HepG2 (cell line): ENCODE measurements around the gene CABP2. TPM values are rescaled to one million over a fixed set of nuclear protein-coding genes. Genes with fewer than 3 reads are reported as not detected.

ENCODE experiments used
- ATAC-seq: fragments of 200-7000 bp; cut with Tn5 transposase; 3 replicates; pipeline ENCODE4 v1.9.1; 2020; ENCODE audit warnings: mild to moderate bottlenecking, moderate library complexity
- BruUV-seq: library from RNA; stranded (reverse); fragments of 400-500 nt; replicated peaks from 2 replicates; lab custom pipeline; 2021; lab: Mats Ljungman, UMichigan
- CTCF ChIA-PET: fragments of 300-600 bp; formaldehyde crosslinking; extraction: SDS; loops from one replicate; lab custom pipeline; 2021; ENCODE audit warnings: low total read pairs, inconsistent platforms, low intra/inter-chr PET ratio; lab: Yijun Ruan, JAX
- POLR2A ChIA-PET: fragments of 350-600 bp; sonication (Branson Sonifier 250); formaldehyde crosslinking; loops from one replicate; lab custom pipeline; 2020; ENCODE audit warnings: antibody characterized with exemption, inconsistent platforms; lab: Yijun Ruan, JAX
- DNase-seq: peaks from one replicate; pipeline ENCODE4 v3.0.0-alpha.2; 2015; ENCODE audit warnings: low spot score
- FAIRE-seq: peaks from 3 replicates; lab custom pipeline; 2011; peaks lifted over from hg19 to GRCh38; lab: Jason Lieb, UNC
- H2AFZ ChIP-seq: one replicate; pipeline ENCODE4 v1.6.1; 2011; ENCODE audit warnings: low read length, inconsistent platforms
- H3K27ac ChIP-seq: fragments of 300-600 bp; 3 replicates; pipeline ENCODE4 v1.8.0; 2011; ENCODE audit warnings: mixed run types, mild to moderate bottlenecking, mixed read lengths, low read length, inconsistent platforms; ENCODE audit not compliant: insufficient read depth; ENCODE audit errors: extremely low read length
- H3K27me3 ChIP-seq, 2 experiments: fragments of 200-600 bp in 1 of 2; 2 replicates in 1 of 2; 3 replicates in 1 of 2; pipeline versions ENCODE4 v1.6.0 to v1.8.0; 2011; ENCODE audit warnings: low read length in 2 of 2, mild to moderate bottlenecking in 2 of 2, moderate library complexity in 2 of 2, inconsistent platforms in 1 of 2; ENCODE audit not compliant: insufficient read depth in 2 of 2, control insufficient read depth in 1 of 2
- H3K36me3 ChIP-seq, 2 experiments: fragments of 200-600 bp in 1 of 2; replicated peaks in 1 of 2; 2 replicates in 1 of 2; 3 replicates in 1 of 2; pipeline versions ENCODE4 v1.5.1 to v1.8.0; 2011; ENCODE audit warnings: low read length in 2 of 2, inconsistent platforms in 1 of 2; ENCODE audit not compliant: insufficient read depth in 2 of 2, control insufficient read depth in 1 of 2
- H3K4me1 ChIP-seq: 2 replicates; pipeline ENCODE4 v1.5.1; 2012; ENCODE audit warnings: low read length, inconsistent platforms; ENCODE audit not compliant: insufficient read depth
- H3K4me2 ChIP-seq: 2 replicates; pipeline ENCODE4 v1.6.0; 2011; ENCODE audit warnings: low read depth, low read length, inconsistent platforms
- H3K4me3 ChIP-seq, 3 experiments: fragments of 200-600 bp in 1 of 3; sonication (generic), shearing (Covaris generic) in 1 of 3; replicated peaks in 1 of 3; 2 replicates each; pipeline ENCODE4 v1.5.1; 2011 to 2016; ENCODE audit warnings: low read length in 3 of 3, inconsistent platforms in 2 of 3, low read depth in 2 of 3, mild to moderate bottlenecking in 2 of 3, control low read depth in 1 of 3, mixed read lengths in 1 of 3; ENCODE audit not compliant: insufficient read depth in 1 of 3
- H3K79me2 ChIP-seq: one replicate; pipeline ENCODE4 v1.6.1; 2011; ENCODE audit warnings: low read length, inconsistent platforms; ENCODE audit not compliant: insufficient read depth
- H3K9ac ChIP-seq: 2 replicates; pipeline ENCODE4 v1.6.0; 2011; ENCODE audit warnings: mild to moderate bottlenecking, low read depth, low read length, inconsistent platforms; ENCODE audit not compliant: insufficient read depth
- H3K9me3 ChIP-seq: 2 replicates; pipeline ENCODE4 v1.5.1; 2012; ENCODE audit warnings: mild to moderate bottlenecking, low read length
- H4K20me1 ChIP-seq: 2 replicates; pipeline ENCODE4 v1.6.0; 2011; ENCODE audit warnings: inconsistent platforms, mild to moderate bottlenecking, low read length, moderate library complexity; ENCODE audit not compliant: insufficient read depth
- BRCA1 ChIP-seq: sonication (generic); formaldehyde crosslinking; IDR thresholded peaks from 2 replicates; pipeline ENCODE4 v1.4.0; 2020; ENCODE audit warnings: missing genetic modification reagents
- HNRNPL ChIP-seq: fragments of 200-400 bp; formaldehyde crosslinking; IDR thresholded peaks from 2 replicates; pipeline ENCODE4 v1.6.1; 2017; ENCODE audit warnings: mild to moderate bottlenecking, low read depth, low read length
- HNRNPUL1 ChIP-seq: fragments of 200-400 bp; formaldehyde crosslinking; IDR thresholded peaks from 2 replicates; pipeline ENCODE4 v1.6.1; 2017; ENCODE audit warnings: low read depth, mild to moderate bottlenecking, low read length, moderate library complexity
- HOXA5 ChIP-seq: sonication (generic); formaldehyde crosslinking; IDR thresholded peaks from 2 replicates; pipeline ENCODE4 v1.4.0; 2020; ENCODE audit warnings: missing genetic modification reagents
- MXD4 ChIP-seq: IDR thresholded peaks from 2 replicates; pipeline ENCODE4 v1.6.1; 2016; ENCODE audit warnings: mild to moderate bottlenecking, missing biosample characterization, missing genetic modification reagents
- MZF1 ChIP-seq: sonication (generic); formaldehyde crosslinking; IDR thresholded peaks from 2 replicates; pipeline ENCODE4 v1.8.1; 2023; ENCODE audit warnings: mild to moderate bottlenecking, missing genetic modification reagents, borderline replicate concordance
- NCOR1 ChIP-seq: fragments of 200-600 bp; sonication (generic); IDR thresholded peaks from 2 replicates; pipeline ENCODE4 v1.7.0; 2017; ENCODE audit warnings: antibody characterized with exemption, low read length, borderline replicate concordance
- NFATC3 ChIP-seq: sonication (generic); formaldehyde crosslinking; IDR thresholded peaks from 2 replicates; pipeline ENCODE4 v1.5.1; 2020; ENCODE audit warnings: mild to moderate bottlenecking, missing genetic modification reagents
- PTBP1 ChIP-seq: fragments of 200-400 bp; formaldehyde crosslinking; IDR thresholded peaks from 2 replicates; pipeline ENCODE4 v1.6.1; 2018; ENCODE audit warnings: low read length, low read depth; ENCODE audit not compliant: poor library complexity, severe bottlenecking
- RXRA ChIP-seq: sonication (generic); formaldehyde crosslinking; IDR thresholded peaks from 2 replicates; pipeline ENCODE4 v1.5.1; 2020; ENCODE audit warnings: missing genetic modification reagents
- SP1 ChIP-seq, 2 experiments: fragments of 450-650 bp in 1 of 2; sonication (generic) in 1 of 2; formaldehyde crosslinking in 1 of 2; IDR thresholded peaks; 2 replicates each; pipeline versions ENCODE4 v1.4.0 to v1.6.1; 2016 to 2020; ENCODE audit warnings: missing genetic modification reagents in 1 of 2
- ZFP37 ChIP-seq: sonication (generic); formaldehyde crosslinking; IDR thresholded peaks from 2 replicates; pipeline ENCODE4 v1.4.0; 2020; ENCODE audit warnings: missing genetic modification reagents, borderline replicate concordance
- ZNF17 ChIP-seq: sonication (generic); formaldehyde crosslinking; IDR thresholded peaks from 2 replicates; pipeline ENCODE4 v1.5.0; 2020; ENCODE audit warnings: mild to moderate bottlenecking, missing genetic modification reagents
- ZNF383 ChIP-seq: sonication (generic); formaldehyde crosslinking; IDR thresholded peaks from 2 replicates; pipeline ENCODE4 v1.4.0; 2020; ENCODE audit warnings: missing genetic modification reagents, mild to moderate bottlenecking, borderline replicate concordance
- ZNF644 ChIP-seq: IDR thresholded peaks from 2 replicates; pipeline ENCODE4 v1.6.1; 2016; ENCODE audit warnings: low read depth
- WGBS: methylation state at CpG from one replicate; pipeline ENCODE4 v1.1.6; 2017; ENCODE audit warnings: low lambda C conversion rate; 5-methylcytosine and 5-hydroxymethylcytosine counted together
- in situ Hi-C: cut with HindIII; loops from 2 replicates; pipeline ENCODE4 v1.10.0; 2017; ENCODE audit warnings: low pct_unique_long_range_greater_than_20kb; ENCODE audit not compliant: extremely low pct_ligation_motif_present
- intact Hi-C: fragments of 100-400 bp; cut with micrococcal nuclease; formaldehyde crosslinking; loops from one replicate; pipeline ENCODE4 v1.10.0; 2022; ENCODE audit not compliant: unreplicated experiment
- polyA plus RNA-seq, 8 experiments: library from polyadenylated mRNA; depleted of rRNA in 3 of 8; stranded (reverse) in 7 of 8; unstranded in 1 of 8; fragments of >200 nt; fragmentation: Illumina TruSeq in 4 of 8; extraction: Trizol in 4 of 8; gene quantifications; 2 replicates each; pipeline versions ENCODE4 v1.2.1 to v1.2.3, GENCODE V29; 2011 to 2016; ENCODE audit warnings: low read depth in 4 of 8, missing spikeins in 1 of 8, mixed read lengths in 1 of 8; ENCODE audit not compliant: insufficient read depth in 1 of 8
- total RNA-seq, 5 experiments: library from RNA; depleted of rRNA; stranded (reverse); fragments of >200 nt; fragmentation: Illumina TruSeq; extraction: Trizol; gene quantifications; 2 replicates each; pipeline ENCODE4 v1.2.3, GENCODE V29; 2016; ENCODE audit warnings: low read depth in 1 of 5
- TF ChIP-seq, protein P1 (sequence below): sonication (generic); formaldehyde crosslinking; IDR thresholded peaks from 2 replicates; pipeline ENCODE4 v1.4.0; 2020; ENCODE audit warnings: missing genetic modification reagents, borderline replicate concordance
- TF ChIP-seq, protein P2 (sequence below): sonication (generic); formaldehyde crosslinking; IDR thresholded peaks from 2 replicates; pipeline ENCODE4 v1.4.0; 2020; ENCODE audit warnings: mild to moderate bottlenecking, missing genetic modification reagents
- TF ChIP-seq, protein P3 (sequence below): sonication (generic); formaldehyde crosslinking; IDR thresholded peaks from 2 replicates; pipeline ENCODE4 v1.4.0; 2020; ENCODE audit warnings: missing genetic modification reagents

The CABP2 gene
- total and polyA plus RNA-seq, 2 of the 13 experiments (the other 11 are each of a cell fraction or from before 2014, with no cell fraction given), result not detected

DNA sequence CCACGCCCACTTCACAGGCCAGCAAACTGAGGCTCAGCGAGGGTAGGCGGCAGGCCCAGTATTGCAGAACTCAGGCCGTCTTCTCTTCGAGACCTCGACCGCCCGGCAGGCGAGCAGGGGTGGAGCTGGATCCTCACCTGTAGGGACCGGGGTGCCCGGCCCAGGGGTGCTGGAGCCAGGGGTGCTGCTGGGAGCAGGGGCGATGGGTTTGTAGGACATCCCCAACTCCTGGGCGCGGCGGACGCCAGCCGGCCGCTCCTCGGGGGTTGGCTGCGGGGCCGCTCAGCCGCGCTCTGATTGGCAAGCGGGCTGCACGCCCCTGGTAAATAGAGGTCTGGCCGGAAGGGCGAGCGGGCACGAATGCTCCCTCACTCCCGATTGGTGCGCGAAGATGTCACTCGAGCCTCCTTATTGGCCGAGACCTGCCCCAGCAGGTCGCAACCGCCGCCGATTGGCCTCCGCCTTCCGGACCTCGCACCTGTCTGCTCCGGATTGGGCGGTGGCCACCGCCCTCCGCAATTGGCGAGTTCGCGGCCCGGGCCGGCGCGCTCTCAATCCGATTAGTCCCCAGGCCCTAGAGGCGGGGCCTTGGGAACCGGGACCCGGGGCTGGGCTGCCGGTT lies 15.3 kb downstream of the CABP2 start, which contains the start of gene CDK2AP2 (continued):
- TF ChIP-seq BRCA1 (CRISPR knock-in tag) (peak; percentile 15; the same call in 1 of the 2 replicates), SP1 (IDR thresholded peaks at IDR 0.05) (no peak; the same call in 1 of the 2 replicates), SP1 (CRISPR knock-in tag; IDR thresholded peaks at IDR 0.05) (peak; percentile 58)
- TF ChIP-seq, protein P1, sequence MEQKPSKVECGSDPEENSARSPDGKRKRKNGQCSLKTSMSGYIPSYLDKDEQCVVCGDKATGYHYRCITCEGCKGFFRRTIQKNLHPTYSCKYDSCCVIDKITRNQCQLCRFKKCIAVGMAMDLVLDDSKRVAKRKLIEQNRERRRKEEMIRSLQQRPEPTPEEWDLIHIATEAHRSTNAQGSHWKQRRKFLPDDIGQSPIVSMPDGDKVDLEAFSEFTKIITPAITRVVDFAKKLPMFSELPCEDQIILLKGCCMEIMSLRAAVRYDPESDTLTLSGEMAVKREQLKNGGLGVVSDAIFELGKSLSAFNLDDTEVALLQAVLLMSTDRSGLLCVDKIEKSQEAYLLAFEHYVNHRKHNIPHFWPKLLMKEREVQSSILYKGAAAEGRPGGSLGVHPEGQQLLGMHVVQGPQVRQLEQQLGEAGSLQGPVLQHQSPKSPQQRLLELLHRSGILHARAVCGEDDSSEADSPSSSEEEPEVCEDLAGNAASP, result 0 out of 2 replicates have a peak, but pooled peaks have one; percentile 8

DNA sequence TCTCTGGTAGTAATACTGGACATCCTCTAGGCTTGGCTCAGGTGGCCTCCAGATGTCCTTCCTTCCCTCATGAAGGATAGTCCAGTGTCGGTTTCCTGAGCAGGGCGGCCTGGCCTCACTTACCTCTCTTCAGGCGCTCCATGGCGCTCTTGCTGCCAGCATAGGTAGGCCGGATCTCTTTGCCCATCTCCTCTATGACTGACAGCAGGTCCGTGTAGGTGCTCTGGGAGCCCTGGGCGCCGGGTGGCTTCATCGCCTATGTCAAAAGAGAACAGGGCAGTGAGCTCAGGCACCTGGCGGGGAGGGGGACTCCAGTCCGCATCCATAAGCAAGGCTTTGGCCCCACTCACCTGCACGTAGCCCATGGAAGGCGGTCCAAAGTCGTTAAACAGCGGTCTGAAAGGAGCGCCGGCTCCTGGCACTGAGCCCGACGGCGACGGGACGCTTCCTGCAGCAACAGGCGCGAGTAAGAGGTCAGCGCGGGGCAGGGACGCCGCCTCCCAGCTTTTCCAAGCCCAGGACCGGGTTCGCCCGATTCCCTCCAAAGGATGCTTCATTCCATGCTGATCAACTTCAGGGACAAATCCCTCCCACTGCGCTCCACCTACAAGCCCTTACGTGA lies 15.9 kb downstream of the CABP2 start:
- in situ Hi-C loops (loop anchor here (5.0 kb wide), 1 partner anchor 105 kb away; the partner anchor contains the start of genes PPP1CA and TBC1D10C), intact Hi-C loops (no loop called here)
- Histone ChIP-seq H3K36me3 (no peaks in the 10 kb centered on the region), H3K4me1 (peaks cover 56% of the 10 kb centered on the region), H3K9ac (peak overlapping the region; percentile 73), H3K27me3 (no peaks in the 10 kb centered on the region), H3K9me3 (no peaks in the 10 kb centered on the region), H3K4me3 (peak overlapping the region; percentile 60 to 93 (median 91)), H3K79me2 (peaks cover 10% of the 10 kb centered on the region), H3K27ac (peak overlapping the region; percentile 73), H3K4me2 (peak overlapping the region; percentile 95), H4K20me1 (no peaks in the 10 kb centered on the region), H2AFZ (no peak overlapping the region)
- no peak; the same call in 1 of the 3 replicates for ATAC-seq
- no peak for FAIRE-seq
- 39% methylated on average over 10 of the region's 33 CpGs for WGBS
- DNase-seq, result no peak
- ChIA-PET CTCF (no interaction called here), POLR2A (interaction anchor here (0.8 kb wide), 1 partner anchor 115 kb away, joined by 3 read pairs; the partner anchor contains the start of gene RAD9A)
- BruUV-seq, result TSS peak; percentile 84
- TF ChIP-seq, protein P2, sequence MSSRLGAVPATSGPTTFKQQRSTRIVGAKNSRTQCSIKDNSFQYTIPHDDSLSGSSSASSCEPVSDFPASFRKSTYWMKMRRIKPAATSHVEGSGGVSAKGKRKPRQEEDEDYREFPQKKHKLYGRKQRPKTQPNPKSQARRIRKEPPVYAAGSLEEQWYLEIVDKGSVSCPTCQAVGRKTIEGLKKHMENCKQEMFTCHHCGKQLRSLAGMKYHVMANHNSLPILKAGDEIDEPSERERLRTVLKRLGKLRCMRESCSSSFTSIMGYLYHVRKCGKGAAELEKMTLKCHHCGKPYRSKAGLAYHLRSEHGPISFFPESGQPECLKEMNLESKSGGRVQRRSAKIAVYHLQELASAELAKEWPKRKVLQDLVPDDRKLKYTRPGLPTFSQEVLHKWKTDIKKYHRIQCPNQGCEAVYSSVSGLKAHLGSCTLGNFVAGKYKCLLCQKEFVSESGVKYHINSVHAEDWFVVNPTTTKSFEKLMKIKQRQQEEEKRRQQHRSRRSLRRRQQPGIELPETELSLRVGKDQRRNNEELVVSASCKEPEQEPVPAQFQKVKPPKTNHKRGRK (CRISPR knock-in tag), result no peak
- TF ChIP-seq ZNF644 (CRISPR knock-in tag) (no peak), ZNF17 (CRISPR knock-in tag) (0 out of 2 replicates have a peak, but pooled peaks have one; percentile 73), ZNF383 (no peak), ZFP37 (CRISPR knock-in tag) (0 out of 2 replicates have a peak, but pooled peaks have one; percentile 34), MZF1 (0 out of 2 replicates have a peak, but pooled peaks have one; percentile 14), HOXA5 (CRISPR knock-in tag) (0 out of 2 replicates have a peak, but pooled peaks have one; percentile 15), MXD4 (CRISPR knock-in tag) (no peak), HNRNPUL1 (no peak), HNRNPL (no peak), RXRA (CRISPR knock-in tag) (peak; percentile 57; the same call in 1 of the 2 replicates), NCOR1 (no peak), NFATC3 (CRISPR knock-in tag) (no peak), PTBP1 (no peak)
- TF ChIP-seq, protein P3, sequence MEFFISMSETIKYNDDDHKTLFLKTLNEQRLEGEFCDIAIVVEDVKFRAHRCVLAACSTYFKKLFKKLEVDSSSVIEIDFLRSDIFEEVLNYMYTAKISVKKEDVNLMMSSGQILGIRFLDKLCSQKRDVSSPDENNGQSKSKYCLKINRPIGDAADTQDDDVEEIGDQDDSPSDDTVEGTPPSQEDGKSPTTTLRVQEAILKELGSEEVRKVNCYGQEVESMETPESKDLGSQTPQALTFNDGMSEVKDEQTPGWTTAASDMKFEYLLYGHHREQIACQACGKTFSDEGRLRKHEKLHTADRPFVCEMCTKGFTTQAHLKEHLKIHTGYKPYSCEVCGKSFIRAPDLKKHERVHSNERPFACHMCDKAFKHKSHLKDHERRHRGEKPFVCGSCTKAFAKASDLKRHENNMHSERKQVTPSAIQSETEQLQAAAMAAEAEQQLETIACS (CRISPR knock-in tag), result 0 out of 2 replicates have a peak, but pooled peaks have one; percentile 5
